ENCODE results near the gene OR8D1.

DNA sequence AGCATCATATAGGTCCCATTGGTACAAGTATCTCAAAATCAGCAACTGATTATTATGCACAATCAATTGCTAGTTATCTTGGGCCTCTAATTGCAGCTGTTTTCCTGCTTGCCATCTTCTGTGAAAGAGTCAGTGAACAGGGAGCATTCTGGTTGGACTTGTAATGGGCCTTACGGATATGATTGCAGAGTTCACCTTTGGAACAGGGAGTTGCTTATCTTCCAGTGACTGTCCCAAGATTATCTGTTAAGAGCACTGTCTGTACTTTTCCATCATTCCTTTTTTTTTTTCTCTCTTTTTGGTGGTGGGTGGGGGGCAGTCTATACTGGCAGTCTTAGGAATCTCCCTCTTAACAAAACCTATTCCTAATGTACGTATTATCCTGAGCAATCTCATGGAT is 39.7 kb downstream of the OR8D1 start:
- TF ChIP-seq, protein P1, sequence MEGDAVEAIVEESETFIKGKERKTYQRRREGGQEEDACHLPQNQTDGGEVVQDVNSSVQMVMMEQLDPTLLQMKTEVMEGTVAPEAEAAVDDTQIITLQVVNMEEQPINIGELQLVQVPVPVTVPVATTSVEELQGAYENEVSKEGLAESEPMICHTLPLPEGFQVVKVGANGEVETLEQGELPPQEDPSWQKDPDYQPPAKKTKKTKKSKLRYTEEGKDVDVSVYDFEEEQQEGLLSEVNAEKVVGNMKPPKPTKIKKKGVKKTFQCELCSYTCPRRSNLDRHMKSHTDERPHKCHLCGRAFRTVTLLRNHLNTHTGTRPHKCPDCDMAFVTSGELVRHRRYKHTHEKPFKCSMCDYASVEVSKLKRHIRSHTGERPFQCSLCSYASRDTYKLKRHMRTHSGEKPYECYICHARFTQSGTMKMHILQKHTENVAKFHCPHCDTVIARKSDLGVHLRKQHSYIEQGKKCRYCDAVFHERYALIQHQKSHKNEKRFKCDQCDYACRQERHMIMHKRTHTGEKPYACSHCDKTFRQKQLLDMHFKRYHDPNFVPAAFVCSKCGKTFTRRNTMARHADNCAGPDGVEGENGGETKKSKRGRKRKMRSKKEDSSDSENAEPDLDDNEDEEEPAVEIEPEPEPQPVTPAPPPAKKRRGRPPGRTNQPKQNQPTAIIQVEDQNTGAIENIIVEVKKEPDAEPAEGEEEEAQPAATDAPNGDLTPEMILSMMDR (IDR thresholded peaks at IDR 0.05; ENCODE audit: insufficient read depth, low read length), result no peak
- no peak for TF ChIP-seq POLR2AphosphoS5 (IDR thresholded peaks at IDR 0.05; ENCODE audit: low read depth)

Measured in HL-60 (cell line).